Vagina (tissue), 2 donors: ENCODE data around the gene REC8. TPM values are rescaled to one million over a fixed set of nuclear protein-coding genes. Genes with fewer than 3 reads are reported as not detected.

Experiments used
- DNase-seq, 2 donors: peaks; one replicate each; pipeline ENCODE4 v3.0.0-alpha.2; 2017; ENCODE audit errors: extremely low spot score in 2 of 2
- H3K27ac ChIP-seq: fragments of 200-600 bp; sonication (generic); one replicate; pipeline ENCODE4 v1.5.1; 2019
- H3K27me3 ChIP-seq: fragments of 200-600 bp; sonication (generic); one replicate; pipeline ENCODE4 v1.5.1; 2019
- H3K36me3 ChIP-seq, 2 donors: fragments of 200-600 bp; sonication (generic); one replicate each; pipeline ENCODE4 v1.5.1; 2017 to 2019
- H3K4me1 ChIP-seq: fragments of 200-600 bp; sonication (generic); one replicate; pipeline ENCODE4 v1.5.1; 2019
- H3K4me3 ChIP-seq, 2 donors: fragments of 200-600 bp; sonication (generic); 1 replicate in 1 of 2; 2 replicates in 1 of 2; pipeline ENCODE4 v1.5.1; 2016 to 2019
- H3K9me3 ChIP-seq: fragments of 200-600 bp; sonication (generic); one replicate; pipeline ENCODE4 v1.5.1; 2019
- POLR2A ChIP-seq, 2 donors: fragments of 450-650 bp; IDR thresholded peaks; one replicate each; pipeline ENCODE4 v1.6.1; 2017; ENCODE audit warnings: antibody characterized with exemption in 2 of 2, mild to moderate bottlenecking in 2 of 2, moderate library complexity in 2 of 2
- POLR2AphosphoS5 ChIP-seq, 2 donors: sonication (generic); formaldehyde crosslinking; IDR thresholded peaks; one replicate each; pipeline ENCODE4 v1.9.0; 2017; ENCODE audit warnings: antibody characterized with exemption in 2 of 2, mild to moderate bottlenecking in 2 of 2, low read depth in 1 of 2; ENCODE audit not compliant: insufficient read depth in 1 of 2
- intact Hi-C: fragments of 100-400 bp; cut with DNase I; formaldehyde crosslinking; loops from one replicate; pipeline ENCODE4 v1.15.1; 2023
- total RNA-seq: library from RNA; depleted of rRNA; stranded (reverse); fragments of >200 nt; gene quantifications from one replicate; pipeline ENCODE4 v1.2.3, GENCODE V29; 2016
- TF ChIP-seq, protein P1 (sequence below), 3 experiments: fragments of 450-650 bp in 2 of 3; fragments of 200-600 bp in 1 of 3; sonication (generic) in 1 of 3; IDR thresholded peaks; one replicate each; pipeline ENCODE4 v1.5.1; 2017 to 2019; ENCODE audit warnings: antibody characterized with exemption in 3 of 3, mild to moderate bottlenecking in 2 of 3, moderate library complexity in 2 of 3

The REC8 gene
- total RNA-seq, 1 donor from 2014 or later = 5.9 TPM

DNA sequence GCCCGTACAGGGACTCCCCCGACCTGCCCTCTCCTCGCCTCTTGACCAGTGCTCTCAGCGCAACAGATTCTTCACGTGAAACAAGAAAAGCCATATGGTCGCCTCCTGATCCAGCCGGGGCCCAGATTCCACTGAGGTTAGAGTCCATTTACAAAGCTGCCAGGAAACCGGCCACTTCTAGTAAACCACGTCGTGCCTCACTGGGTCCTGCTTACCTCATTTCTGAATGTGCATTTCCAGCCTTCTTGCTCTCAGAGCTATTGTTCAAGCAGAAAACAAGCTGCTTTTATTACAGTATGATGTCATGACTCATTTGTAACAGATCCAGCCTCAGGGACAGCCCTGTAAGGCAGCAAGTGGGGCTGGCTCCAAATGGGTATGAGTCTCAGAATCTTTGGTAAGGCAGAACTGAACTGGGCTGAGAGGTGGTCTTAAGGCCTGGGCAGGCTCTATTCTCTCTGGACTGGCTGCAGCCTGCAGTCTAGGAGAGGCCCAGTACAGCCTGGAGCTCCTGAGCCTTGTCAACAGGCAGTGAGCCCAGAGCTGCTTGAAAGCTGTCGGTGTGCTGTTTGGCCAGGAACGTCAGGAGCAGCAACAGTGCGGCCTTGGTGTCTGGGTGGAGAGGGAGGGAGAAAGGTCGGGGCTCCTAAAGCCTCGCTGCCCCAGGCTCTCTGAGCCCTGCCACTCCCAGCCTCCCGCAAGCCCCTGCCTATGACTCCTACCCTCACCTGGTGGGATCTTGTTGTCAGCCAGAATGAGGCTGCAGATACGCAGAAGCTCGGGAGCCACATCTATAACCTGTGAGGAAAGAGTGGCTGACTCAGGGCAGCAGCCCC, 8.3 kb downstream of the REC8 start:
- intact Hi-C loops = no loop called here
- no peak for DNase-seq
- H3K27me3 ChIP-seq = no peaks in the 10 kb centered on the region
- no peaks in the 10 kb centered on the region for H3K9me3 ChIP-seq
- peaks cover 14% of the 10 kb centered on the region for H3K4me1 ChIP-seq
- H3K36me3 ChIP-seq = peaks cover 0 to 29% of the 10 kb centered on the region in 2 donors
- H3K4me3 ChIP-seq = no peak overlapping the region
- H3K27ac ChIP-seq = peak overlapping the region; percentile 86
- TF ChIP-seq, protein P1, sequence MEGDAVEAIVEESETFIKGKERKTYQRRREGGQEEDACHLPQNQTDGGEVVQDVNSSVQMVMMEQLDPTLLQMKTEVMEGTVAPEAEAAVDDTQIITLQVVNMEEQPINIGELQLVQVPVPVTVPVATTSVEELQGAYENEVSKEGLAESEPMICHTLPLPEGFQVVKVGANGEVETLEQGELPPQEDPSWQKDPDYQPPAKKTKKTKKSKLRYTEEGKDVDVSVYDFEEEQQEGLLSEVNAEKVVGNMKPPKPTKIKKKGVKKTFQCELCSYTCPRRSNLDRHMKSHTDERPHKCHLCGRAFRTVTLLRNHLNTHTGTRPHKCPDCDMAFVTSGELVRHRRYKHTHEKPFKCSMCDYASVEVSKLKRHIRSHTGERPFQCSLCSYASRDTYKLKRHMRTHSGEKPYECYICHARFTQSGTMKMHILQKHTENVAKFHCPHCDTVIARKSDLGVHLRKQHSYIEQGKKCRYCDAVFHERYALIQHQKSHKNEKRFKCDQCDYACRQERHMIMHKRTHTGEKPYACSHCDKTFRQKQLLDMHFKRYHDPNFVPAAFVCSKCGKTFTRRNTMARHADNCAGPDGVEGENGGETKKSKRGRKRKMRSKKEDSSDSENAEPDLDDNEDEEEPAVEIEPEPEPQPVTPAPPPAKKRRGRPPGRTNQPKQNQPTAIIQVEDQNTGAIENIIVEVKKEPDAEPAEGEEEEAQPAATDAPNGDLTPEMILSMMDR (IDR thresholded peaks at IDR 0.05) = no peak
- peak in 1 of 2 donors; percentile 52 for TF ChIP-seq POLR2AphosphoS5 (IDR thresholded peaks at IDR 0.05; ENCODE audit: insufficient read depth in 1 of 2, low read depth in 1 of 2)

GRCh38 chr14:24181371-24182077, 9.6 kb downstream of the REC8 start:
- Histone ChIP-seq H3K4me3 (no peak overlapping the region), H3K9me3 (no peaks in the 10 kb centered on the region), H3K27ac (no peak overlapping the region), H3K36me3 (peaks cover 0 to 40% of the 10 kb centered on the region in 2 donors), H3K27me3 (no peaks in the 10 kb centered on the region), H3K4me1 (peaks cover 14% of the 10 kb centered on the region)
- intact Hi-C loops = no loop called here
- TF ChIP-seq POLR2AphosphoS5 (IDR thresholded peaks at IDR 0.05; ENCODE audit: insufficient read depth in 1 of 2, low read depth in 1 of 2) (no peak), POLR2A (IDR thresholded peaks at IDR 0.05) (no peak)
- TF ChIP-seq, protein P1 (IDR thresholded peaks at IDR 0.05) = no peak
- no peak for DNase-seq

DNA sequence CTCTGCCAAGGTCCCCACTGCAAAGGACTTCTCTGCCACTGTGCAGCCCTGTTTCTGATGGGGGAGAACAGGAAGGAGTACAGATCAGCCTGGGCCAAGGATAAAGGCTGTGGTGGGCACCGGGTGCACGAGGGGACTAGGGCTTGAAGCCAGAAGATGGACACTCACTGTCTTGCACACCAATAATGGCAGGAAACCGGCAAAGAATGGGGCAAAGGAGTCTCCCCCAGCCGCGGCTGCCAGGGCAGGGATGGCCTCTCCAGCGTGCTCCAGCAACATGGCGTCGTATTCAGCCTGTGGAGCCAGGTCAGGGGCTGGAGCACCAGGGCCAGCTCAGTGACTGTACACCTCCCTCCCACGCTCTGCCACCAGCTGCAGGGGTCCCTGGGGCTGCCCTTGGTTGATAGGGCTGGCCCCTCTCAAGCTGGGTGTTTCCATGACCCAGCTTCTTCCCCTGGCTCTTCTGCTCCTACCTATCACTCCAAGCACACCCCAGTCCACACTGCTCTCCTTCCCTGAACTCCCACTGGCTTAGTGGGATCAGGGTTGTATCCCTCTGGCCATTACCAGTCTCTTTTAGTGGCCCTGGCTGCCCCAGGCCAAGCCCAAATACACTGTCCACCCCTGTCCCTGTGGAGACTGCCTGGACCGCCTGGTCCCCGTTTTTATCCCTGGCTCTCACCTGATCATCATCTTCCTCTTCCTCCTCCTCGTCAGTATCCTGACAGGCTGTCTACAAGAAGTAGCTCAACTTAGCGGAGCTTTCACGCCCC, 10.4 kb downstream of the REC8 start:
- intact Hi-C loops = no loop called here
- Histone ChIP-seq H3K4me3 (no peak overlapping the region), H3K9me3 (no peaks in the 10 kb centered on the region), H3K27ac (no peak overlapping the region), H3K36me3 (peaks cover 0 to 40% of the 10 kb centered on the region in 2 donors), H3K27me3 (no peaks in the 10 kb centered on the region), H3K4me1 (peaks cover 16% of the 10 kb centered on the region)
- no peak for DNase-seq
- no peak for TF ChIP-seq POLR2AphosphoS5 (IDR thresholded peaks at IDR 0.05; ENCODE audit: insufficient read depth in 1 of 2, low read depth in 1 of 2)

DNA sequence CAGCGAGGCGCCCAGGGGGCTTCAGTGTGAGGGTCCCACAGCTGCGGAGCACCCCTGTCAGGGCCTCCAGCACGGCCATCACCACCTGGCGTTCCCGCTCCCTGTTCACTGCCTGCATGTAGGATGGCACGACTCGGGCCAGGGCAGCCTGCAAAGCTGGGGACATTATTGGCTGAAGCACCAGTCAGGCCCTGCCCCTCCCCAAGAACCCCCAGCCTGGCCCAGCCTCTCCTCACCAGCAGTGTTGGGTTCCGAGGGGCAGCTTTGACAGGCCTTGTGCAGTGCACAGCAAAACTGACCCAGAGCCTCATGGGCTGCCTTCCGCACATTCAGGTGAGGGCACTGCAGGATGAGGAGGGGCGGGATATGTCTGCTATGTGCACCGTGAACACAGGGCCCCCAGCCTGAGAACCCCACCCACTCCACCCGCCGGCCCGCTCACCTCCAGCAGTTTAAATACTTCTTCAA, 11.2 kb downstream of the REC8 start:
- H3K4me1 ChIP-seq = peaks cover 24% of the 10 kb centered on the region
- no peaks in the 10 kb centered on the region for H3K27me3 ChIP-seq
- H3K27ac ChIP-seq = no peak overlapping the region
- DNase-seq = no peak
- no peaks in the 10 kb centered on the region for H3K9me3 ChIP-seq
- intact Hi-C loops = no loop called here
- TF ChIP-seq POLR2AphosphoS5 (IDR thresholded peaks at IDR 0.05; ENCODE audit: insufficient read depth in 1 of 2, low read depth in 1 of 2) = no peak
- TF ChIP-seq, protein P1 (IDR thresholded peaks at IDR 0.05) = no peak
- H3K4me3 ChIP-seq = no peak overlapping the region
- H3K36me3 ChIP-seq = peaks cover 0 to 40% of the 10 kb centered on the region in 2 donors
